SKM-1 (cell line): ENCODE data around the gene ASB16.

Experiments used
- DNase-seq: peaks from one replicate; lab custom pipeline; 2025; ENCODE audit not compliant: unreplicated experiment; lab: John Stamatoyannopoulos, UW

ASB16 gene

DNA sequence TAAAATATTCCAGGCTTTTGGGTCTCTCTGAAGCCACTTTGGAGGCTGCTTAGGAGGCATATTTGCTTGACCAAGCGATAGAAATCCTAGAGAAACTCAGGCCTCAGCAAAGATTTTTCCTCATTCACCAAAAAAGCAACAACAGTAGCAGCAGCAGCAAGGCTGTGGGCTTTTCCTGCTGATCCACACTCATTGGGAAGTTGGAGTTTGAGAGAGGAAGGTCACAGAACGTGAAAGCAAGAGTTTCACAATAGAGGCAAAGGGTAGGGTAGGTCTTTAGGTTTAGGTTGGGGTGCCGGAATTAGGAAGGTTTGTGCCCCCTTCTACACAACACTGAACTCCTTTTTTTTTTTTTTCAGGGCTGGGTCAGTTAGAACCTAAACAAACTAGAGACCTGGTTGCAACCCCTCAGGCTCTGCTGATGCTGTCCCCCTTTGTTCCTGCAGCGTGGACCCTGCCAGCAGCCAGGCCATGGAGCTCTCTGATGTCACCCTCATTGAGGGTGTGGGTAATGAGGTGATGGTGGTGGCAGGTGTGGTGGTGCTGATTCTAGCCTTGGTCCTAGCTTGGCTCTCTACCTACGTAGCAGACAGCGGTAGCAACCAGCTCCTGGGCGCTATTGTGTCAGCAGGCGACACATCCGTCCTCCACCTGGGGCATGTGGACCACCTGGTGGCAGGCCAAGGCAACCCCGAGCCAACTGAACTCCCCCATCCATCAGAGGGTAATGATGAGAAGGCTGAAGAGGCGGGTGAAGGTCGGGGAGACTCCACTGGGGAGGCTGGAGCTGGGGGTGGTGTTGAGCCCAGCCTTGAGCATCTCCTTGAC, 18.3 kb downstream of the ASB16 start:
- DNase-seq: no peak

DNA sequence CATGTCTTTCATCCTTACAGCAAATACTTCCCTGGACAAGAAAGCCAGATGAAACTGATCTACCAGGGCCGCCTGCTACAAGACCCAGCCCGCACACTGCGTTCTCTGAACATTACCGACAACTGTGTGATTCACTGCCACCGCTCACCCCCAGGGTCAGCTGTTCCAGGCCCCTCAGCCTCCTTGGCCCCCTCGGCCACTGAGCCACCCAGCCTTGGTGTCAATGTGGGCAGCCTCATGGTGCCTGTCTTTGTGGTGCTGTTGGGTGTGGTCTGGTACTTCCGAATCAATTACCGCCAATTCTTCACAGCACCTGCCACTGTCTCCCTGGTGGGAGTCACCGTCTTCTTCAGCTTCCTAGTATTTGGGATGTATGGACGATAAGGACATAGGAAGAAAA, 20.0 kb downstream of the ASB16 start:
- no peak for DNase-seq

DNA sequence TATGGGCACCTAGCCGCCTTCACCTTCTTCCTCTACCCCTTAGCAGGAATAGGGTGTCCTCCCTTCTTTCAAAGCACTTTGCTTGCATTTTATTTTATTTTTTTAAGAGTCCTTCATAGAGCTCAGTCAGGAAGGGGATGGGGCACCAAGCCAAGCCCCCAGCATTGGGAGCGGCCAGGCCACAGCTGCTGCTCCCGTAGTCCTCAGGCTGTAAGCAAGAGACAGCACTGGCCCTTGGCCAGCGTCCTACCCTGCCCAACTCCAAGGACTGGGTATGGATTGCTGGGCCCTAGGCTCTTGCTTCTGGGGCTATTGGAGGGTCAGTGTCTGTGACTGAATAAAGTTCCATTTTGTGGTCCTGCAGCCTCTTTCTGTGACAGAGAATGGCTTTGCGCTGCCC, 20.9 kb downstream of the ASB16 start:
- no peak for DNase-seq

DNA sequence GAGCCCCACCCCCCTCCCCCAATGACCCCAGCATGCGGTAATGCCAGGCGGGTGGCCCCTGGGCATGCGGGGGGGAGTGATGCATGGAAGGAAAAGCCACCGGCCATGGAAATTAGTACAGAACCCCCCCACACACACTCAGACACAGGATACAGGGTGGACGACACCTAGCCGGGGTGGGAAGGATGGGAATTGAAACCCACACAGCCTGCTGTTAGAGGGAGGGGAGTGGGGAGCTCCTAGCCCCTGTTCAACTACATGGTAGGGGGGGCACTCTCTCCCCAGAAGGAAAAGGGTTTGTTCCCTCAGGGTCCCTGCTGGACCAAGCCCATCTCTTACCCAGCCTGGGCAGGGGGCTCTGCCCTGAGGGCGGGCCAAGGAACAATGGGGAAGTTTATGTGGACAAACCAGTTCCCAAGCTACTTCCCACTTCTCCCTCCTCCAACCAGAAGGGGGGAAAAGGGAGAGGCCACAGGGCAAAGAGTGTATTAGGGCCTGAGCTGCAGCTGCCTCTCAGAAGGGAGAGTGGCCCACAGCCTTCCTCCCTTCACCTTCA, 21.5 kb downstream of the ASB16 start:
- DNase-seq: no peak

DNA sequence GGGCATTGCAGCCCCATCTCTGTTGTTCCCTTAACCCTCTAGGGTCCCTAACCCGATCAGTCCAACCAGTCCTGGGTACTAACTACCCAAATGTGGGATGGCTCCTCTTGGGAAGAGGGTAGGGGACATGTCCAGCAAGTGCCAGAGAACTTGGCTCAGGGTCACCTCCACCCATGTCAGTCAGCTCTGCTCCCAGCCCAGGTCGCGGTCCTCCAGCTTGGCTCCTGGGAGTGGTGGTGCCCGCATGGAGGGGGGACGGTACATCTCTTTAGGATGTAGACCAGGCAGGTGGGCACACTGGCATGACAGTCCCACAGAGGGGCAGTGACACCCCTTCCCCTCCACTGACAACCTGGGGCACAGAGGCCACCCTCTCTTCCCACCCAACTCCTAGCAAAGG, 22.2 kb downstream of the ASB16 start:
- DNase-seq: no peak

DNA sequence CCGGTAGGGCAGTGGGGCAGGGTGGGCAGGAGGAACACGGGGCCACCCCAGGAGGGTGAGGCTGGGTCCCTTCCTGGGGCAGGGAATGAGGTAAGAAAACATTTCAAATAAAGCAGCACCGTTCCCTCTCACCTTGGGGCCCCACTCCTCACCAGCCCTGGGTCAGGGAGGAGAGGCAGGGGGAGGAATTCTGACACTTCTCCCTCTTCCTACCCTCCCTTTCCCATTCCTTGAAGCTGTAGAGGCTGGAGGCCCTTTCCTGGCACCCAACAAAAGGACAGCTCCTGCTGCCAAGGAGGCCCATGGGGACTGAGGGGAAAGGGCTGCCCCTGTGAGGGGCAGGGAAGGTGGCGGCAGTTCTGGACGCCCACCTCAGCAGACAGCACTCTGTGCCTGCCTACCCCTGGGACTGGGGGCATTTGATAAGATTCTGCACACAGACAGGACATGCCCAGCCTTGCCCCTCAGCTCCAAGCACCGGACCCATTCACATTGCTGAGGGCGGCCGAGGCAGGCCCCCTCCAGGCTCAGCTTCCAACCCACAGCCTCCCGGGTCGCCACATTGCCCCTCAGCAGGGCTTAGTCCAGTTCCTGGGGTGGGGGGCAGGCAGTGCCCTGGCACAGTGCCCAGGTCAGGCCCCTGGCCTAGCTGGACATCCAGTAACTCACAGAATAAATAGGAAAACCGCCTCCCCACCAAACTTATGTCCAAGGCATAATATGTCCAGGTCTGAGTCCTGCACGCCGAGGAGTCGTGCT, 23.0 kb downstream of the ASB16 start:
- DNase-seq: no peak

DNA sequence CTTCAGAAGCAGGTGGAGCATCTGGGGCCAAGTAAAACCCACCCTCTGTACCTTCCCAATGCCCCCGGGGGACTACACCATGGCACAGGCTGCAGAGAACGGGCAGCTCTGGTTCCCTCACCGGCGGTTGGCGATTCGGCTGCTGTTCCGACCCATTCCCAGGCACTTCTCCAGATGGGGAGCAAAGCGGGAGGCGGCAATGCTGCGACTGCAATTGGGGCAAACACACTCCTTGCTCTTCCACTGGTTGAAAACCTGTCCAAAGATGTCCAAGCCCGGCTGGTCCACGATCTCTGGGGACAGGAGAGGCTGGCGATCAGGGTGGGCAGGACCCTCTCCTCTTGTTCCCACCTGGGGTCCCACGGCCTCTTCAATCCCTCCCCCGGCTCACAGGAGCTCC, 26.6 kb downstream of the ASB16 start:
- no peak for DNase-seq

DNA sequence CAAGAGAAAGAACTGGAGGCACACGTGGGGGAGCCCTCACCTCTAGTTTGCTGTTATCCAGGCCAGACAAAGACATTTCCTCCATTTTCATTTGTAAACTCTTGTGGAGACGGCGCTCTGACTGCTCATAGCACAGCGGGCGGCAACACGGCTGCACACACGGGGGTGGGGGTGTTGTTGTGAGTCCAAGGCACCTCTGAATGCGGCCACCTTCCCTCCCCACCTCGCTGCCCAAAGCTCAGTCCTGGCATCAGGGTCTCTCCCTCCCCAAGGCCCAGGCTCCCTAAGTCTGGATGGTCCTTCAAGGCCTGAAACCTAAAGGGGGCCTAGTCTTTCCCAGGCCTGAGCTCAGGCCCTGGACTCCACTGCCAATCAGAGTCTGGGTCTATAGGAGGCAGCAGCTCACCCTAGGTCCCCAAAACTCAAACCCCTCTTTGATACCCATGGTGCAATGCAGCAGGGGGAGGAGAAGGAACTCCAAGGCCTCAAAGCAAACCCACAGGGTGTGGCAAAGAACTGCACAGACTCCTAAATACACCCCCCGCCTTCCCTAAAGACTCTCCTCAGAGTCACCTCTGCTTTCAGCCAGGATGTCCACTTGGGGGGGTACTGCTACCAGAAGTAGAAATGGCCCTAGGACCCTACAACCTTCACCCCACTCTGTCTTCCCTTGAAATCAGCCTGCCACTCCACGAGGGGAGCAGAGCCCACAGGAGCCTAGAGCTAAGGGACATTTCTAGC, 27.6 kb downstream of the ASB16 start:
- DNase-seq: peak; percentile 84

DNA sequence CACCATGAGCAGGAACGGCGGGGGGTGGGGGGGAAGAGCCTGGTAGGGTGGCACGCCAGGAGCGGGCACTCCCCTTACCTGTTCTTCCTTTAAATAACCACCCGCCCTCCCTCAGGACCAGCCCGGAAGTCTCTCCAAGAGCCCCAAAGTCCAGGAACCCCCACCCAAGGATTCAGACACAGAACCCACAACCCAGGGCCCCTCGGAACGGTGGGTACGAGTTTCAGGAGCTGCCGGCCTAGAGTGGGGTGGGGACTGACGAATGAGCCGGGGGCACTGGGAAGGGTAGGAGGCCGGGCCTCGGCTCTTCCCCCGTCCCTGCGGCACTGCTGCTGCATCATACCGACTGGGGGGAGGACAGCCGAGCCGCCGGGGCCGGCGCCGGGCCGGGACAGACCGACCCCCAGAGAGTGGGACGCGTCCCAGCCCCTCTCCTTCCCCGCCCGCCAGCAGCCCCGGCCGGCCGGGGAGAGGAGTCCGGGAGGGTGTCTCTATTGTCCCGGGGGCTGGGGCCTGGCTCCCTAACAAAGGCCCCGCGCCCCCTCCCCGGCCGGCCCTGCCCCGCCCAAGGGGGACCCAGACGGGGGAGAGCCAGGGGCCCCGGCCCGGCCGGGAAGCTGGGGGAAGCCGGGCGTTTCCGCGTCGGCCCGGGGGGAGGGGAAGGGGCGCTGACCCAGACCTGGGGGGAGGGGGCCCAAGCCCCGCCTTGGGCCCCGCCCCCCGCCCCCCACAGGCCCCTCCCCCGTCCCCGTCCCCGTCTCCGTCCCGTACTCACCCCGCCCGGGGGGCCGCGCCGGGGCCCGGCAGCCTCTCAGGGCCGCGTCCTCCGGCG, 28.4 kb downstream of the ASB16 start:
- DNase-seq: no peak

DNA sequence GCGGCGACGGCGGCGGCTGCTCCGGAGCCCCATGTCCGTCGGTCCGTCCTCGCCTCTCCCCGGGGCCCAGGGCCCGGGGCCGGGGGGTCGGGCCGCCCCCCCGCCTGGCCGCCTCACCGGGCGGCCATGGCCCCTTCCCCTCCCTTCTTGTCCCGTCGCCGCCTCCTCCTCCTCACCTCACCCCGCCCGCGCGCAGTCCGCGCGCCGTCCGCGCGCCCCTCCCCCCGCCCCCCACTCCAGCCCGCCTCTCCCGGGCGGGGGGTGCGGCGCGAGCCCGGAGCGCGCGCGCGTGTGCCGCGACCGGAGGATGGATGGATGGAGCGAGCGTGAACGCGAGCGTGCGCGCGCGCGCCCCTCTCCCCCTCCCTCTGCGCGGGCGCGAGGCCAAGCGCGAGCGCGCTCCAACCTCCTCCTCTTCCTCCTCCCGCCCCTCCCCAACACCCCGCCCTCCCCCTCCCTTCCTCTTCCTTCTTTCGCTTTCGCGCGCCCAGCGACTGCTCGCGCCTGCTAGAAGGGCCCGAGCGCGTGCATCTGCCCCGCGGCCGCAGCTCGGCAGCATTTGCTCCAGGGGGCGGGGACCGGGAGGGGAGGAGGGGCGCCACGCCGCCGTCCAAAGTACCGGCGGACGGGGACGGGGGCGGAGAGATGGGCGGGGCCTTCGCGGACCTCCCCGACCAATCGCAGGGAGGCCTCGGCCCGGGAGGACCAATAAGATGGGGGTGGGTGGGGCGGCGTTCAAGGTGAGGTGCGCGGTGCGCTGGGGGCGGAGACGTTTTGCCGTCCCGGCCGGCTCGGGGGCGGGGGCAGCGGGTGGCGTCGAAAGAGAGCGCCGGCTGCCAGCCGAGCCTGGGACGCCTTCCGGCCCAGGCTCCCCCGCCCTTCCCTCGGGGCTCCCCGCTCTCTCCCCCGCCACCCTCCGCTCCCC, 29.3 kb downstream of the ASB16 start, which contains the start of gene ATXN7L3:
Gene ATXN7L3 (minus strand): TSS at position 332 of the 925 bp plus-strand sequence. CDS start 1,814 bp downstream, outside the sequence.
- peak; percentile 92 for DNase-seq

DNA sequence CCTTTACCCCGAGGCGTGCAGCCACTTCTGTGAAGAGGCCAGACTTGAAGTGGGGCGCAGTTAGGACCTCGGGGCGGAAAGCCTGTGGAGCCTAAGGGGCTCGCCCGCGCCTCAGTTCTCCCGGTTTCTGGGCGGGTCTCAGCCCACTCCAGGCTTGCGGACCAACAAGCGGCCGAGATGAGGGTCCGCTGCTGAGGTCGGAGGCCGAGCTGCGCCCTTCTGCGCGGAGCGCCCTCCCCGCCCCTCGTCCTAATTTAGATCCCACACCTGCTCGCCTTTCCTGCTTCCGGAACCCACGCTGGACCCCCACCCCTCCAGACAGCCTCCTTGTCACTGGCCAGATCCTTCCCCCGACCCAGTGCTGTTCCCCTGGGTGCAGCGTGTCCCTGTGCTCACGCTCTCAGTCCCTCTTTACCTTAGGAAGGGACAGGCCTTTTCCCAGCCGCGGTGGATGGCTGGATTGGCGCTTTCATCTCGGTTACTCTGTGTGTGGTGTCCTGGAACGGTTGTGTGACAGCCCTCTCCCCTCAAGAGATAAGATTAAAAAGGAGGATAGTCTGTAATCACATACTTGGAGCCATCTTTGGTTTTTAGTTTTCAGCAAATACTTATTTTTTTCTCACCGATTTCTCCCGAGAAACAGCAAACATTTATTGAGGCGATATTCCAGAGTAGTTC, 30.1 kb downstream of the ASB16 start:
- DNase-seq: no peak

DNA sequence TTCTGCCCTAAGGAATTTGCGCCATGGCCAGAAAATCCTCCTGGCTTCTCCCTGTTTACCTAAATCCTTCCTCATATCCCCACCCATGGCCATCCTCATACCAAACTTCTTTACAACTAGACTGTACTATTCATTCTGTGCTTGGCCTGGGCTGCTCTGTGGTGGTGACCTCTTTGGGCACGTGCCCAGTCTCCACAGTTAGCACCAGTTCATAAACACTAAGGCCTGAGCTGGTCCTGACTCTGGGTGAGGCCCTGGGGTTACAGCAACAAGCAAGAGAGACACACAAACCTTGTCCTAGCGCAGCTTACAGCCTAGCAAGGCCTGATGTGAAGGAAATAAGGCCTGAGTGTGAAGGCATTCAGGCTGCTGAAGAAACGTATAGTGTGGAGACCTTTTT, 32.3 kb downstream of the ASB16 start:
- no peak for DNase-seq

DNA sequence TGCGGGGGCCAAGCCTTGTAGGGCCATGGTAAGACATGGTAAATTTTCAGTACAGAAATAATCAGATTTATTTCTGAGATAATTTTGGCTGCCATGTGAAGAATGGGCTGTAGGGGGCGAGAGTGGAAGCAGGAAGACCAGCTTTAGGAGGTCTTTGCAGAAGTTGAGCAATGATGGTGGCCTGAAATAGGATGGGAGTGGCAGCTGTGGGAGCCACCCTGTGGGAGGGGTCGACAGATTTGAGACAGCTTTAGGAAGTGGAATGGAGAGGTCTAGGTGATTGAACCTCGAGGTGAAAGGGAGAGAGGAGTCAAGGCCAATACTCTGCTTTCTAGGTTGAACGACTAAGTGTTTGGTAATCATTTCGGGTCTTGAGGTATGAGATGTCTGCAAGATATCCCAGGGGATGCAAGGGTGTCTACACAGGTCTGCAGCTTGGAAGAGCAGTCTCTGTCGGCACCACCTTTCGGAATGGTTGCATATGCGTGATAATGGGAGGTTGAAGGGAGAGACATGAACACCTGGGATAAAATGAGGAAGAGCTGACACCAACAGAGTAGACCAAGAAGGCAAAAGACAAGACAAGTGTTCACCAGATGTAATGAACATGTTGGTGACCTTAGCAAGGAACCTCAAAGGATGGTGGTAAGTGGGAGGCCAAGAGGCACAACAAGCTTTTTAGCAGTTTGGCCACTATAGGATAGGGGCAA, 33.4 kb downstream of the ASB16 start:
- peak; percentile 60 for DNase-seq

DNA sequence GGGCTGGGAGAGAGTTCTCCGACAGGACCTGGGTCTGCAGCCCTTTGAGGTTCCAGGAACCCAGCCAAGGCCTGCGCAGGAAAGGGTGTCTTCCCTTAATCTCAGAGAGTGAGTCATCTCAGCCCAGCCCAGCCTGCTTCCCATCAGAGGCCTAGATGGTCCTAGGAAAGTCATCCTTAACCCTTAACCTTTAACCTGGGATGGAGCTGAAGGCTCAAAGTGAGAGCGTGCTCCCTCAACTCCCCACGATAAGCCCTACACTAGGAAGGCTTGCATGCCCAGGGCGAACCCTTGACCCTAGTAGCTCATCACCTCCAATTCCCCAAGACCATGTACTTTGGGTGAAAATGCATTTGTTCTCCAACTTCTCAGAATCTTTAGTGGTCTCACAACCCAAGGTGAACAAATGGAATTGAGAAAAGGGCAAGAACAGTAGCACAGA, 34.0 kb downstream of the ASB16 start:
- no peak for DNase-seq

DNA sequence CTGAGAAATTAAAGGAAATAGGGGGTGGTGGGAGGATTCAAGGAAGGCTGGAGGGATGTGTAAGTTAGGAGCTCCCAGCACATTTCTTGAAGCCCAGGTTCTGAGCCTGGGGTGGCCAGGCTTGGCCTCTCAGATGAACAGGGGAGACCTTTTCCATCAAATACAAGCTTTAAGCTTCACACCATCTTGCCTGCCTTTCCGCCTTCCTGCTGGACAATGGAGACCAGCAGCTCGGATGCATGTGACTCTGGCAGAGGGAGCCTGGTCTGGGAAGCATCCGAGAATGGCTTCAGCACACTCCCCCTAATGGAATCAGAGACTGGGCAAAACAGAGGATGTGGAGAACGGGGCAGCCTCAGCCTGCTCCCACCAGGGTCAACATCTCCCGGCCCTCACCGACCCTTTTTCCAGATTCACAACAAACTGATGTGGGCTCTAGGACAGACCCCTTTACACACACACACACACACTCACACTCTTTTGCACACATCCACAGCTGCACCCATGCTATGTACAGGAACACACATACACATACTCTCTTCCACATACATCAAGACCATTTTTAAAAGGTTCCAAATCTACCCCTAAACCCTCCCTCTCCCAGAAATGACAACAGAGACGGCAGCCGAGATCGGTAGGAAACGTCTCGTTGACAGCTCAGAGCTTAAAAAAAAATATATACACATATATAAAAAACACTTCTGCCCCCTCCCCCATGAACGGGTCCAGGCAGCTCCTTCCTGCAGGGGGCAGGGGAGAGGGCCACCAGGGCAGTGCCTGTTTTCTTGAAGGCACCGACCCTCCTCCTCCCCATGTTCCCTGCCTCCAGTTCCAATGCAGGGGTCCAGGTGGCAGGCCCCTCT, 35.7 kb downstream of the ASB16 start:
- DNase-seq: no peak

DNA sequence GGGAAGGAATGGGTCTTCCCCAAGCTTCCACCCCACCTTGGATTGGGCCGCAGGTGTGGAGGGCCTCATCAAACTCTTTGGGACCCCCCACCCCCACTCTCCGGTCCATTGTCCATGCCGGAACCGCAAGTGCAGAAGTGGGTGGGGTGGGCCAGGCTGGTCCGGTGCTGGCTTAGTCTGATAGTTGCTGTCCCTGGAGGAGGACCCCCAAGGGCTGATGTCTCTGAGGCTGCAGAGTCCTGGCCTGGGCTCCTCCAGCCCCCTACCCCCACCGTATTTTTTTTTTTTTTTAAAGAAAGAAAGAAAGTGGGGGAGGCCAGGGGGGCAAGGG, 36.3 kb downstream of the ASB16 start:
- no peak for DNase-seq

DNA sequence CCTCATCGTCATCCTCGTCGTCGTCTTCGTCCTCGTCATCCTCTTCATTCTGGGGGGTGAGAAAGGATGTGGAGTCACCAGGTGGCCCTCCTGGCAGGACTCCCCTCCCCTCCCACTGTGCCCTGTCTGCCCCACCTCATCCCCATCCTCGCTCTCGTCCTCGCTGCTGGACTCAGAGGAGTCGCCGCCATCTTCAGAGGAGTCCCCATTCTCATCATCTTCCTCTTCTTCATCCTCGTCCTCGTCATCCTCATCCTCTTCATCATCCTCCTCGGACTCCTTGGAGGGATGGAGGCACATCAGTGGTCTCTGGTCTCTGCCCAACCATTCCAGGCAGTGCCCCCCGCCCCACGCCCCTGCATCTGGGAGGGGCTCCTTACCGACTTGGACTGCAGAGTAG, 36.8 kb downstream of the ASB16 start:
- no peak for DNase-seq
